Omental fat pad (tissue), 4 donors: ENCODE measurements around the gene ACTG1. TPM values are rescaled to one million over a fixed set of nuclear protein-coding genes. Genes with fewer than 3 reads are reported as not detected.

Experiments
- ATAC-seq: fragments of 150-250 bp; one replicate; pipeline ENCODE4 v1.9.1; 2016; ENCODE audit warnings: mild to moderate bottlenecking, moderate library complexity; ENCODE audit not compliant: low FRiP score
- DNase-seq: peaks from one replicate; pipeline ENCODE4 v3.0.0-alpha.2; 2019; ENCODE audit warnings: low spot score
- CTCF ChIP-seq, 3 donors: fragments of 450-650 bp; IDR thresholded peaks; one replicate each; pipeline ENCODE4 v1.5.1; 2016 to 2017; ENCODE audit warnings: antibody characterized with exemption in 3 of 3, mild to moderate bottlenecking in 3 of 3, moderate library complexity in 2 of 3
- total RNA-seq, 4 donors: library from RNA; depleted of rRNA; stranded (reverse); fragments of >200 nt; gene quantifications; one replicate each; pipeline ENCODE4 v1.1.0, GENCODE V29; 2016

The ACTG1 gene
- total RNA-seq, 4 donors from 2014 or later = 1,930 to 4,437 (median 3,125) TPM

DNA sequence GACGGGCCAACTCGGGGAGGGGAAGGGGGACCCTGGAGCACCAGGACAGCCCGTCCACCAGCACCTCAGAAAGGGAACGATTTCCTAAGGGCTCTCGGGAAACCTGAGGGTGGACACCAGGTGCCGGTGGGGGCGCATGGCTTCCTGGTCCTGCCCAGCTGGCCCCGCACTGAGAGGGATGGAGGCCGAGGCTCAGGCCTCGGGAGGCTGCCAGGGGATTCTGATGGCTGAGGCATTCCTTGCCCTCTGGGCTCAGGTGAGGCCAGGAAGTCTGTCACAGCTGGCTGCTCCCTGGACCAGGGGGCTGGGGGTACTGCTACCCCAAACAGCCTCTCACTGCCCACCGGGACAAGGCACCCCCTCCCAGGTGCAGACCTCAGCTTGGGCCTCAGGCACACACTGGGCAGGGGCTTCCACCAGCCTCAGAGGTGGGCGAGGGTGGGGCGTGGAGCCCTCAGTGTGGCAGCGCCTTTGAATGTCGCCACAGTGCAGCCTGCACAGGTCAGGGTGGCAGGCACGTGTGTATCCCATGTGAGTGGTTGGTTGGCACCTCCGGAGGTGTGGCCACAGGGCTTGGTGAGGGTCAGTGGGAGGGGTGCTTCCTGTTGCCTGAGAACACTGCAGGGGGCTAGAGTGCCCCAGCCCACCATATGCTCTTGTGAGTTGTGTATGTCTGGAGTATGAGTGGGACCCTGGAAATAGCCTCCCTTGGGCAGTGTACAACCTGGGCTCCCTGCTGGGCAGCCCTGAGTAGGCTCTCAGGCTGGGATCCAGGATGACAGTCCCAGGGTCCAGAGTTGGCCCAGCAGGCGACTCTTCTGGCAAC is 11.7 kb upstream of the ACTG1 start:
- no peak for TF ChIP-seq CTCF (IDR thresholded peaks at IDR 0.05)
- ATAC-seq (no peak), DNase-seq (no peak)

DNA sequence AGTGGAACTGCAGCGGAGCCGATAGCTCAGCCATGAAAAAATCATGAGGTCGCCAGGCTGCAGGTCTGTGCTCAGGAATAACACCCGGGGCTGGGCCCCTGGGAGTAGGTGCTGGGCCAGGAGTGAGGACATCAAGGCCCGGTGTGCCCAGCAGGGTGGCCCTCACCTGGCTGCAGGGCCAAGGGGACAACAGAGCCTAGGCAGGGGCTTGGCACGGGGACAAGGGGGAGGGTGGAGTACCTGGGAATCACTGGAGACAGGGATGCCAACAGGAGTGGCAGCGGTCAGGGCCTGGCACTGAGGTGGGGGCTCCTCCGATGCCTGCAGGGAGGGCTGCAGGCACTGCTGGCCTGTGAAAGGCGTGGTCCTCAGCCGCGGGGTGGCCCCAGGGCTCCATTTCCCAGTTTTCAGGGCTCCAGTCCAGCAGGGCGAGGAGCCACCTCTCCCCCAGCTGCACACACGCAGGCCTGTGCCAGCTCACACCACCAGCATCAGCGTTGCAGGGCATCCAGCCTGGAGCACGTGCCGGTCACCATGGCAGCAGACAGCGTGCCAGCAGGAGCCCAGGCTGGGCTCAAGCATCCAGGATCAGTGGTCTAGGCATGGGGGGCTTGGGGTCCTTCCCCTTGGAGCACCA is 10.9 kb upstream of the ACTG1 start:
- no peak for TF ChIP-seq CTCF (IDR thresholded peaks at IDR 0.05)
- DNase-seq = no peak

DNA sequence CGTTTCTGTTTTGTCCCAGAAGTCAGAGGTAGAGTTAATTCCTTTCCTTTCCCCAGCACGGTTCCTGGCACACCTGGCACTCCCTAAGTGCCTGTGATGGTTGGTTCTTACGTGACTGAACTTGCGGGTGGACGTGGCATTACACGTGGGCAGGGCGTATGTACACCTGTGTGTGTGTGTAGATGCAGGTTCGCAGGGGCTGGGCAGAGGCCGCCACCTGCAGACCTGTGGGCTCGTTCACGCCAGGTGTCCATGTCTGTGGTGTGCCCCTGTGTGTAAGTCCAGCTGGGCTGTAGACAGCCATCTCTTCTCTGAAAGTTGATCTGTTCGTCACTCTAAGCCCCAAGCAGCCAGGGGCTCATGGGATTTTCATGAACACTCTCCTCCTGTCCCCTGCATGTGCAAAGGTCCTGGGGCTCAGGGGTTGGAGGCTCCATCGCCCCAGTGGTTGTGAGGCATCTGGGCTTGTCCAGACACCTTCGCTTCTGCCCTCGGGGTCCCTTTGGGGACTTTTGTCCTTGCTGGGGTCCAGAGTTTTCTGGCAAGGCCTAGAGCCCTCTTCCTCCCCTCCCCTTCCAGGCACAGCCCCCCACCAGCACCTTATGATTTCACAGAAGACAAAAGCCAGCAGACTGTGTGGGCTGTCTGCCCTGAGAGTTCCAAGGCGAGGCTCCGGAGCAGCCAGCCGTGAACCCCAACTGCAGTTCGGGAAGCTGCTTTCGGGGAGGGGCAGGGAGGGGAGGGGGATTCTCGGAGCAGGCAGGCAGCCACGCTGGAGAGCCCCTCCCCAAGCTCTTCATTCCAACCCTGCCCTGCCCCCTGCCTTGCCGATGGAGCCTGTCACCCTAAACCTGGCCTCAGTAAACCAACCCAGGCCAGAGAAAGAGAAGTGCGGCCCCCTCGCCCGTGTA is 10.1 kb upstream of the ACTG1 start:
- ATAC-seq = no peak
- no peak for DNase-seq
- no peak for TF ChIP-seq CTCF (IDR thresholded peaks at IDR 0.05)

More for the DNA sequence above, 10.9 kb upstream of the ACTG1 start:
- no peak for ATAC-seq

GRCh38 chr17:81520021-81520901 is 7.7 kb upstream of the ACTG1 start:
- no peak for ATAC-seq
- no peak for TF ChIP-seq CTCF (IDR thresholded peaks at IDR 0.05)
- no peak for DNase-seq

- ATAC-seq (no peak), DNase-seq (no peak)
- no peak for TF ChIP-seq CTCF (IDR thresholded peaks at IDR 0.05)
These were observed 6.9 kb upstream of the ACTG1 start for GRCh38 chr17:81519284-81520020.
